ENCODE measurements around the gene ATG7. TPM values are rescaled to one million over a fixed set of nuclear protein-coding genes. Genes with fewer than 3 reads are reported as not detected.

Gene ATG7
- total RNA-seq, 1 donor from 2014 or later = 53.4 TPM

GRCh38 chr3:11282250-11283138 lies 10.3 kb downstream of the ATG7 start:
- DNase-seq (ENCODE audit: low read depth) (no peak), FAIRE-seq (no peak)
- H3K36me3 ChIP-seq (ENCODE audit: control insufficient read depth, insufficient read depth, low read length) = peaks cover 2% of the 10 kb centered on the region
- TF ChIP-seq, protein P1, sequence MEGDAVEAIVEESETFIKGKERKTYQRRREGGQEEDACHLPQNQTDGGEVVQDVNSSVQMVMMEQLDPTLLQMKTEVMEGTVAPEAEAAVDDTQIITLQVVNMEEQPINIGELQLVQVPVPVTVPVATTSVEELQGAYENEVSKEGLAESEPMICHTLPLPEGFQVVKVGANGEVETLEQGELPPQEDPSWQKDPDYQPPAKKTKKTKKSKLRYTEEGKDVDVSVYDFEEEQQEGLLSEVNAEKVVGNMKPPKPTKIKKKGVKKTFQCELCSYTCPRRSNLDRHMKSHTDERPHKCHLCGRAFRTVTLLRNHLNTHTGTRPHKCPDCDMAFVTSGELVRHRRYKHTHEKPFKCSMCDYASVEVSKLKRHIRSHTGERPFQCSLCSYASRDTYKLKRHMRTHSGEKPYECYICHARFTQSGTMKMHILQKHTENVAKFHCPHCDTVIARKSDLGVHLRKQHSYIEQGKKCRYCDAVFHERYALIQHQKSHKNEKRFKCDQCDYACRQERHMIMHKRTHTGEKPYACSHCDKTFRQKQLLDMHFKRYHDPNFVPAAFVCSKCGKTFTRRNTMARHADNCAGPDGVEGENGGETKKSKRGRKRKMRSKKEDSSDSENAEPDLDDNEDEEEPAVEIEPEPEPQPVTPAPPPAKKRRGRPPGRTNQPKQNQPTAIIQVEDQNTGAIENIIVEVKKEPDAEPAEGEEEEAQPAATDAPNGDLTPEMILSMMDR (IDR thresholded peaks at IDR 0.05; ENCODE audit: insufficient read depth, low read length, severe bottlenecking) = no peak
- H3K27me3 ChIP-seq (ENCODE audit: control insufficient read depth, insufficient read depth, low read length) = no peaks in the 10 kb centered on the region
- no peak overlapping the region for H3K4me3 ChIP-seq (ENCODE audit: low read depth, low read length)

- DNase-seq (ENCODE audit: low read depth) (no peak), FAIRE-seq (no peak)
- Histone ChIP-seq H3K36me3 (ENCODE audit: control insufficient read depth, insufficient read depth, low read length) (peaks cover 2% of the 10 kb centered on the region), H3K4me3 (ENCODE audit: low read depth, low read length) (no peak overlapping the region), H3K27me3 (ENCODE audit: control insufficient read depth, insufficient read depth, low read length) (no peaks in the 10 kb centered on the region)
- TF ChIP-seq, protein P1 (IDR thresholded peaks at IDR 0.05; ENCODE audit: insufficient read depth, low read length, severe bottlenecking) = no peak
Measured at GRCh38 chr3:11283139-11283475, 10.9 kb downstream of the ATG7 start.

- no peak overlapping the region for H3K4me3 ChIP-seq (ENCODE audit: low read depth, low read length)
- H3K36me3 ChIP-seq (ENCODE audit: control insufficient read depth, insufficient read depth, low read length) = peaks cover 2% of the 10 kb centered on the region
- FAIRE-seq = no peak
- TF ChIP-seq, protein P1 (IDR thresholded peaks at IDR 0.05; ENCODE audit: insufficient read depth, low read length, severe bottlenecking) = no peak
- DNase-seq (ENCODE audit: low read depth) = no peak
- H3K27me3 ChIP-seq (ENCODE audit: control insufficient read depth, insufficient read depth, low read length) = no peaks in the 10 kb centered on the region
Measured at GRCh38 chr3:11284011-11284410, 11.8 kb downstream of the ATG7 start.

DNA sequence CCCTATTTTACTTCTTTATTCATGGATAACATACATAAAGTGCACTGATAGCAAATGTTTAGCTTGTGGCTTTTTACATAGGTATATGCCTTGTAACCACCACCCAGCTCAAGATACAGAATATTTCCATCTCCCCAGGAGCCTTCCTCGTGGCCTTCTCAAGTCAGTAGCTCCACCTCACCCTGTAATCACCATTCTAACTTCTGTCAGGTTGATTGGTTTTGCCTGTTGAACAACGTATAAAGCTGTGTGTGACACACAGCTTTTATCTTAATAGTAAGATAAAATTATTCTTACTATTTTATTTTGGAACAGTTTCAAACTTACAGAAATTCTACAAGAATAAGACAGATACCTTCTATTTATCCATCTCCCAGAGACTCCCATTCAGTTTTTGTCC lies 13.3 kb downstream of the ATG7 start:
- H3K27me3 ChIP-seq (ENCODE audit: control insufficient read depth, insufficient read depth, low read length) = no peaks in the 10 kb centered on the region
- H3K36me3 ChIP-seq (ENCODE audit: control insufficient read depth, insufficient read depth, low read length) = no peaks in the 10 kb centered on the region
- DNase-seq (ENCODE audit: low read depth) (no peak), FAIRE-seq (no peak)
- H3K4me3 ChIP-seq (ENCODE audit: low read depth, low read length) = no peak overlapping the region
- TF ChIP-seq, protein P1 (IDR thresholded peaks at IDR 0.05; ENCODE audit: insufficient read depth, low read length, severe bottlenecking) = no peak

DNA sequence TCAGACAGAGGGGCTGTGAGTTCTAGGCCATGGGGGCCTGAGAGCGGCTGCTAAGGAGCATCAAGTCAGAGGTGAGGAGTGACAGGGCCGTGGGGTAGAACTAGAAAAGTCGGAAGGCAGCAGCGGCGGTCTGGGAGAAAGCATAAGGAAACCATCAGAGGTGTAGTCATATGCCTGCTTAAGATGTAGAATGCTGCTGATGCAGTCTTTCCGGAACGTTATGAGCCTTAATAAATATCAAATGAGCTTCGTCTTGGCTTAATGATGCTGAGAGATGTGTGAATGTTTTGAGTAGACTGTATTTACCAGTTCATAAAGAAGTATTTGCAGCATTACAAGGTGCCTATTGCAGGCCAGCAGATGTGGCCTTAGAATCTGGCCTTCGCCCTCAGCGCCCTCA lies 15.2 kb downstream of the ATG7 start:
- no peak overlapping the region for H3K4me3 ChIP-seq (ENCODE audit: low read depth, low read length)
- no peaks in the 10 kb centered on the region for H3K36me3 ChIP-seq (ENCODE audit: control insufficient read depth, insufficient read depth, low read length)
- H3K27me3 ChIP-seq (ENCODE audit: control insufficient read depth, insufficient read depth, low read length) = no peaks in the 10 kb centered on the region
- no peak for DNase-seq (ENCODE audit: low read depth)
- TF ChIP-seq, protein P1 (IDR thresholded peaks at IDR 0.05; ENCODE audit: insufficient read depth, low read length, severe bottlenecking) = no peak
- FAIRE-seq = no peak
